Measurements from ENCODE around the gene GTPBP8. TPM values are rescaled to one million over a fixed set of nuclear protein-coding genes. Genes with fewer than 3 reads are reported as not detected.

The GTPBP8 gene
- total and polyA plus RNA-seq, 2 of the 13 experiments (the other 11 are each of a cell fraction or from before 2014, with no cell fraction given): 12.5 to 16.7 TPM

DNA sequence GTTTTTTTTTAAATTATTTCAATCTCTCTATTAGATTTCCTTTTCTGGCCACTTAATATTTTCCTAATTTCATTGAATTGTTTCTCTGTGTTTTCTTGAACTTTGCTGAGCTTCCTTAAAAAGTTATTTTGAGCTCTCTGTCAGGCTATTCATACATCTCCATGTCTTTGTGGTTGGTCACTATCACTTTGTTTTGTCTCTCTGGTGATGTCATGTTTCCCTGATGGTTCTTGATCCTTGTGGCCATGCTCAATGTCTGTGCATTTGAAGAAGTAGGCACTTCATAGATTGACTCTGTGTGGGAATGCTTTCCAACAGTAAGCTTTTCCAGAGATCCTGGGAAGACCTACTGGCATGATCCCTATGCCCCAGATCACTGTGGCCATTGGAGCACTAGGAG is 34.4 kb upstream of the GTPBP8 start:
- ATAC-seq (no peak), FAIRE-seq (no peak), DNase-seq (ENCODE audit: low spot score) (no peak)
- in situ Hi-C loops (cut with HindIII; ENCODE audit: extremely low pct_ligation_motif_present, low pct_unique_long_range_greater_than_20kb) (no loop called here), intact Hi-C loops (cut with micrococcal nuclease; ENCODE audit: unreplicated experiment) (no loop called here)
- TF ChIP-seq TEAD3 (CRISPR knock-in tag; optimal IDR thresholded peaks at IDR 0.05; ENCODE audit: borderline replicate concordance) (no peak), ATF7 (IDR thresholded peaks at IDR 0.05) (peak; percentile 20; the same call in 1 of the 2 replicates), ATF7 (CRISPR knock-in tag; IDR thresholded peaks at IDR 0.05) (no peak)
- Histone ChIP-seq H3K36me3 (replicated peaks in 1 of 2; ENCODE audit: control insufficient read depth in 1 of 2, insufficient read depth in 2 of 2, low read length in 2 of 2) (no peaks in the 10 kb centered on the region), H2AFZ (ENCODE audit: low read length) (no peak overlapping the region), H3K9me3 (ENCODE audit: low read length) (no peaks in the 10 kb centered on the region), H3K4me3 (replicated peaks in 1 of 3; ENCODE audit: insufficient read depth in 1 of 3, low read depth in 2 of 3, low read length in 3 of 3) (no peak overlapping the region), H3K4me1 (ENCODE audit: insufficient read depth, low read length) (no peaks in the 10 kb centered on the region), H4K20me1 (ENCODE audit: insufficient read depth, low read length) (no peaks in the 10 kb centered on the region), H3K27me3 (ENCODE audit: control insufficient read depth in 1 of 2, insufficient read depth in 2 of 2, low read length in 2 of 2) (no peaks in the 10 kb centered on the region), H3K4me2 (ENCODE audit: low read depth, low read length) (no peak overlapping the region), H3K79me2 (ENCODE audit: insufficient read depth, low read length) (no peaks in the 10 kb centered on the region), H3K27ac (ENCODE audit: extremely low read length, insufficient read depth, low read length) (no peak overlapping the region), H3K9ac (ENCODE audit: insufficient read depth, low read depth, low read length) (no peak overlapping the region)
- no TSS peak for BruUV-seq (replicated peaks)
- ChIA-PET CTCF (ENCODE audit: low intra/inter-chr PET ratio, low total read pairs) (no interaction called here), POLR2A (no interaction called here)

DNA sequence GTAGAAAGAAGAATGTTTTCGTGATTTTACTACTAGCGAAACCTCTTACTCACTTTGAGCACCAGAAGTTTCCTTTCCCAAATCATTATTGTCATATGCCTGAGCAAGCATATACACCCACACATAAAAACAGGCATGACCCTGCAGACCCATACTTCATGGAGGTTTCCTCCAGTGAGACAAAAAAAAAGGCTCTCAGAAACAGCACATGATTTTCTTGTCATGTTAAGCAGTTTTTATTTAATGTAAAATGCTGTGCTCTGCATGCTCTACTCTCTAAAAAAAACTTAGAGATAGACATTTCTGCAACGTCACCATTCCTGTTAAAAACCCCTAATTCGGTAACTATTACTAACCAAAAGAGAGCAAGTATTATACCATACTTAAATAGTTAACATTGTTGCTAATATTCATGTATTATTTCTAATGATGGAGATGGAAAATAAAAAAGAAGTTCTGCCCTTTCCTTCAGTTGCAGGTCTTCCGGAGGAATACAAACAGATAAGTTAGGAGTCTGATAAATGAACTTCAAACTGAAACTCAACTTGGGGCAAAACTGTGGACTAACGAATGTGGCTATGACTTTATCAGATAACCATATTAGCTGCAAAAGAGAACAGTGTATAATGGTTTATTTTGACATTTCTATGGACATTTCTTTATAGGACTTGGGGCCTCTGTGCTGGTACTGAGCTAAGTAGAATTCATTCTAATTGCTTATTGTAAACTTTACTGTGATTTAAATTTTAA is 31.8 kb upstream of the GTPBP8 start:
- Histone ChIP-seq H3K36me3 (replicated peaks in 1 of 2; ENCODE audit: control insufficient read depth in 1 of 2, insufficient read depth in 2 of 2, low read length in 2 of 2) (no peaks in the 10 kb centered on the region), H3K27me3 (ENCODE audit: control insufficient read depth in 1 of 2, insufficient read depth in 2 of 2, low read length in 2 of 2) (no peaks in the 10 kb centered on the region), H3K79me2 (ENCODE audit: insufficient read depth, low read length) (no peaks in the 10 kb centered on the region), H4K20me1 (ENCODE audit: insufficient read depth, low read length) (no peaks in the 10 kb centered on the region), H2AFZ (ENCODE audit: low read length) (no peak overlapping the region), H3K27ac (ENCODE audit: extremely low read length, insufficient read depth, low read length) (no peak overlapping the region), H3K9me3 (ENCODE audit: low read length) (peaks cover 7% of the 10 kb centered on the region; the same call in 1 of the 2 replicates), H3K4me1 (ENCODE audit: insufficient read depth, low read length) (no peaks in the 10 kb centered on the region), H3K4me2 (ENCODE audit: low read depth, low read length) (no peak overlapping the region), H3K9ac (ENCODE audit: insufficient read depth, low read depth, low read length) (no peak overlapping the region), H3K4me3 (replicated peaks in 1 of 3; ENCODE audit: insufficient read depth in 1 of 3, low read depth in 2 of 3, low read length in 3 of 3) (no peak overlapping the region)
- POLR2A ChIA-PET: no interaction called here
- BruUV-seq (replicated peaks): no TSS peak
- in situ Hi-C loops (cut with HindIII; ENCODE audit: extremely low pct_ligation_motif_present, low pct_unique_long_range_greater_than_20kb) (no loop called here), intact Hi-C loops (cut with micrococcal nuclease; ENCODE audit: unreplicated experiment) (no loop called here)
- WGBS (ENCODE audit: low lambda C conversion rate): 2% methylated on average over 6 of the region's 6 CpGs
- peak; percentile 8 to 30; a peak in 1 of 4 replicates for TF ChIP-seq MAFK (conservative IDR thresholded peaks at IDR 0.05 in 1 of 2, IDR thresholded peaks at IDR 0.05 in 1 of 2; ENCODE audit: low read length in 2 of 2)
- no peak for TF ChIP-seq HIVEP1 (CRISPR knock-in tag; IDR thresholded peaks at IDR 0.05)
- FAIRE-seq: no peak
- CTCF ChIA-PET (ENCODE audit: low intra/inter-chr PET ratio, low total read pairs): no interaction called here
- no peak for DNase-seq (ENCODE audit: low spot score)
- no peak for ATAC-seq
